NT2/D1 (cell line): Measurements from ENCODE around the gene RNF212.

Experiments used
- YY1 ChIP-seq: IDR thresholded peaks from 2 replicates; pipeline ENCODE4 v1.6.1; 2011; ENCODE audit not compliant: insufficient read length, insufficient read depth
- ZNF274 ChIP-seq: IDR thresholded peaks from 2 replicates; pipeline ENCODE4 v1.6.1; 2011; ENCODE audit warnings: mild to moderate bottlenecking, low read depth, low read length

DNA sequence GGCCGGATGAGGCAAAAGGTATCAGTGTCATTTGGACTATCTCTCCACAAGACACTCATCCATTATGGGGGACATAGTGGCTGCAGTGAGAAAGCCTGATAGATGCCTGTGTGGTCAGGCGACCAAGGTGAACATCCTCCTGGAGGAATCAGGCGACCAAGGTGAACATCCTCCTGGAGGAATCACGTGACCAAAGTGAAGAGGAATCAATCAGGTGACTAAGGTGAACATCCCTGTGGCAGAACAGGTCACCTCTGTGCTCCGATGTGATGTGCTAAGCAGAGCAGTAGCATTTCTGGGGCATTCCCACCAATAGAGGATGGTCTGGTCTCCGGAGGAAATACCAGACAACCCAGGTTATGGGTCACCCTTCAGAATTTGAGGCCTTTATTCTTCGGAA lies 44.0 kb downstream of the RNF212 start:
- TF ChIP-seq ZNF274 (no peak), YY1 (no peak)
